Psoas muscle (tissue), 8 donors: ENCODE results near the gene FXYD5. TPM values are rescaled to one million over a fixed set of nuclear protein-coding genes. Genes with fewer than 3 reads are reported as not detected.

Experiments
- ATAC-seq, 4 donors: fragments of 200-7000 bp; cut with Tn5 transposase; one replicate each; pipeline ENCODE4 v1.9.1; 2020; ENCODE audit warnings: moderate library complexity in 3 of 4, mild to moderate bottlenecking in 2 of 4
- DNase-seq, 2 donors: peaks; one replicate each; pipeline ENCODE4 v3.0.0-alpha.2; 2020
- H3K27ac ChIP-seq: fragments of 200-600 bp; one replicate; pipeline ENCODE4 v1.8.0; 2022
- H3K27me3 ChIP-seq, 3 donors: fragments of 200-600 bp in 1 of 3; one replicate each; pipeline versions ENCODE4 v1.6.1 to v1.8.0; 2013 to 2022; ENCODE audit warnings: low read length in 2 of 3, mild to moderate bottlenecking in 2 of 3, moderate library complexity in 1 of 3; ENCODE audit not compliant: insufficient read depth in 3 of 3
- H3K36me3 ChIP-seq, 2 donors: fragments of 200-600 bp in 1 of 2; one replicate each; pipeline versions ENCODE4 v1.6.1 to v1.8.0; 2013 to 2022; ENCODE audit warnings: low read depth in 1 of 2, mild to moderate bottlenecking in 1 of 2, moderate library complexity in 1 of 2; ENCODE audit not compliant: insufficient read depth in 1 of 2
- H3K4me1 ChIP-seq: fragments of 200-600 bp; one replicate; pipeline ENCODE4 v1.8.0; 2022
- H3K4me3 ChIP-seq: fragments of 200-600 bp; one replicate; pipeline ENCODE4 v1.8.0; 2022; ENCODE audit warnings: mild to moderate bottlenecking
- H3K9me3 ChIP-seq: fragments of 200-600 bp; one replicate; pipeline ENCODE4 v1.8.0; 2022
- WGBS, 3 donors: extraction: QIAGEN DNeasy Blood & Tissue Kit; methylation state at CpG; one replicate each; pipeline versions ENCODE4 v1.1.6 to v1.1.7; 2013; 5-methylcytosine and 5-hydroxymethylcytosine counted together
- intact Hi-C, 2 donors: fragments of 100-400 bp; cut with DNase I; formaldehyde crosslinking; loops; one replicate each; pipeline versions ENCODE4 v1.11.0 to v1.14.2; 2022
- polyA plus RNA-seq, 3 donors: library from polyadenylated mRNA; stranded (reverse); fragments of 200-250 nt; gene quantifications; one replicate each; pipeline ENCODE4 v1.2.3, GENCODE V29; 2013
- total RNA-seq, 4 donors: library from RNA; stranded (reverse); fragmentation: NEBNext Ultra II Directional in 2 of 4; extraction: Animal tissue kit (Norgen Biotek cat#: 25700) in 2 of 4; gene quantifications; one replicate each; pipeline versions ENCODE4 v1.2.1 to v1.2.4, GENCODE V29; 2021 to 2023
- TF ChIP-seq, protein P1 (sequence below): fragments of 200-600 bp; IDR thresholded peaks from one replicate; pipeline ENCODE4 v1.8.0; 2022; ENCODE audit warnings: antibody characterized with exemption
- donor health status: healthy with polysubstance abuse.
- donor health status: DM: no; HTN: no; CAD: no; lungs with moderate emphysema.
- donor health status: Bipolar disorder and iron deficiency.
- donor health status: healthy.
- donor health status: DM: yes; HTN: yes; CAD: no.
- donor health status: DM: no; HTN: no; CAD: no.
- donor health status: DM: no; HTN: no; CAD: no.
- donor health status: DM: yes; HTN: yes; CAD: no.

FXYD5 gene
- total and polyA plus RNA-seq, 7 donors: 6.4 to 19.1 (median 11.5) TPM

DNA sequence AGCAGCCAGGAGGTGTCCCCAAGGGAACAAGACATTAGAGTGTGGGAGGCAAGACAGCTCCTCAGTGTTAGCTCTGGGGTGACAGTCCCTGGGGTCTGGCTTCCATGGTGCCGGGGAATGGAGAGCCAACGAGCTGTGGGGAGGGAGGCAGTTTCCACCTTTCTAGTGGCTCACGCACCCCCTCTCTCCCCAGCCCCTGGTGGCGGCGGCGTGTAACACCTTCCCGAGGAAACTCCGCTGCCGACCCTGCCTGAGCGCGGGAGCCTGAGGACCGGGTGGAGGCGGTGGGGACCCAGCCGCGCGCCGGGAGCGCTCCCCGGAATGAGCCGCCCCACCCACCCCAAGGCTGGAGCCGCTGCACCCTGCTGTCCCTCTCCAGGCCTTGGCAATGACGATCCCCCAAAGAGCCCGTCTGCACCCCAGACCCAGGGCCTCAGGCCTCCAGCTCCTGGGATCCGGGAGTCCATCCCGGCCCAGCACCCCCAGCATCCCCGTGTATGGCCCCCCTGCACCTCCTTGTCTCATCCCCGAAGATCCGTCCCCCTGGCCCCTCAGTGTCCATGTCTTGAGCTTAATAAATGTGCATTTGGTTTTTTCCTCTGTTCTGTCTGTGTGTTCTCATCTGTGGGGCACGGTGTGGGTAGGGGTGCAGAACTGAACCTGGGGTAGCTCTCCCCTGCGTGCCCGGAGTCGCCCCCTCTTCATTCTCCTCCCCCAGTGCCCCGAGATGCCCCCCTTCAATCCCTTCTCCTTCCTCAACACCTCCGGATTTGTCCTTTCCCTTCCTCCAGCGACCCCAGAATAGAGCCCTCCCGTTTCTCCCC, 622 bp upstream of the FXYD5 start:
- intact Hi-C loops: no loop called here
- Histone ChIP-seq H3K9me3 (no peaks in the 10 kb centered on the region), H3K27ac (no peak overlapping the region), H3K4me3 (peak overlapping the region; percentile 63), H3K36me3 (peaks cover 0 to 8% of the 10 kb centered on the region in 2 donors), H3K27me3 (peaks cover 0 to 41% (median 20%) of the 10 kb centered on the region in 3 donors), H3K4me1 (no peaks in the 10 kb centered on the region)
- TF ChIP-seq, protein P1, sequence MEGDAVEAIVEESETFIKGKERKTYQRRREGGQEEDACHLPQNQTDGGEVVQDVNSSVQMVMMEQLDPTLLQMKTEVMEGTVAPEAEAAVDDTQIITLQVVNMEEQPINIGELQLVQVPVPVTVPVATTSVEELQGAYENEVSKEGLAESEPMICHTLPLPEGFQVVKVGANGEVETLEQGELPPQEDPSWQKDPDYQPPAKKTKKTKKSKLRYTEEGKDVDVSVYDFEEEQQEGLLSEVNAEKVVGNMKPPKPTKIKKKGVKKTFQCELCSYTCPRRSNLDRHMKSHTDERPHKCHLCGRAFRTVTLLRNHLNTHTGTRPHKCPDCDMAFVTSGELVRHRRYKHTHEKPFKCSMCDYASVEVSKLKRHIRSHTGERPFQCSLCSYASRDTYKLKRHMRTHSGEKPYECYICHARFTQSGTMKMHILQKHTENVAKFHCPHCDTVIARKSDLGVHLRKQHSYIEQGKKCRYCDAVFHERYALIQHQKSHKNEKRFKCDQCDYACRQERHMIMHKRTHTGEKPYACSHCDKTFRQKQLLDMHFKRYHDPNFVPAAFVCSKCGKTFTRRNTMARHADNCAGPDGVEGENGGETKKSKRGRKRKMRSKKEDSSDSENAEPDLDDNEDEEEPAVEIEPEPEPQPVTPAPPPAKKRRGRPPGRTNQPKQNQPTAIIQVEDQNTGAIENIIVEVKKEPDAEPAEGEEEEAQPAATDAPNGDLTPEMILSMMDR: peak; percentile 31
- DNase-seq (peak; percentile 44 to 65), ATAC-seq (peak in 3 of 4 donors; percentile 36 to 43 (median 38))
- WGBS, 3 donors: 1 to 2% (median 1%) methylated on average over 33 to 36 of the region's 36 CpGs

DNA sequence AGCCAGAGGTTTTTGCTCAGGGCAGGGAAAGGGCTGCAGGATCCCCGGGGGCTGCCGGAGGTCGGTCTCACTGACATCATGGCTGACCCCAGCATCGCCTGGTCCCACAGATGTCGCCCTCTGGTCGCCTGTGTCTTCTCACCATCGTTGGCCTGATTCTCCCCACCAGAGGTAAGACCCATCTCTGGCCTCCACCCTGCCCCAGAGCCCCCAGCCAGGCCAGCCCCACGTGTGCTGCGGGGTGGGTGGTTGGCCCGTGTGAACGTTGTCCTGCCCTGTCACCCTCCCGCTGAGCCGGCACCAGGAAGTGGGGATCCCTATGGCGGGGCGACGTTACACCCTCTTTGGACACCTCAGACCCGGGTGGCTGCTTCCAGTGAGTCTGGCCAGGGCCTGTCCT, 906 bp downstream of the FXYD5 start:
- 9 to 12% (median 11%) methylated on average over 17 of the region's 17 CpGs for WGBS, 3 donors
- no peak overlapping the region for H3K27ac ChIP-seq
- peak overlapping the region; percentile 63 for H3K4me3 ChIP-seq
- H3K9me3 ChIP-seq: no peaks in the 10 kb centered on the region
- DNase-seq (no peak), ATAC-seq (peak in 1 of 4 donors; percentile 6)
- intact Hi-C loops: no loop called here
- no peaks in the 10 kb centered on the region for H3K4me1 ChIP-seq
- TF ChIP-seq, protein P1: no peak
- peaks cover 0 to 41% (median 20%) of the 10 kb centered on the region in 3 donors for H3K27me3 ChIP-seq
- peaks cover 0 to 14% of the 10 kb centered on the region in 2 donors for H3K36me3 ChIP-seq

DNA sequence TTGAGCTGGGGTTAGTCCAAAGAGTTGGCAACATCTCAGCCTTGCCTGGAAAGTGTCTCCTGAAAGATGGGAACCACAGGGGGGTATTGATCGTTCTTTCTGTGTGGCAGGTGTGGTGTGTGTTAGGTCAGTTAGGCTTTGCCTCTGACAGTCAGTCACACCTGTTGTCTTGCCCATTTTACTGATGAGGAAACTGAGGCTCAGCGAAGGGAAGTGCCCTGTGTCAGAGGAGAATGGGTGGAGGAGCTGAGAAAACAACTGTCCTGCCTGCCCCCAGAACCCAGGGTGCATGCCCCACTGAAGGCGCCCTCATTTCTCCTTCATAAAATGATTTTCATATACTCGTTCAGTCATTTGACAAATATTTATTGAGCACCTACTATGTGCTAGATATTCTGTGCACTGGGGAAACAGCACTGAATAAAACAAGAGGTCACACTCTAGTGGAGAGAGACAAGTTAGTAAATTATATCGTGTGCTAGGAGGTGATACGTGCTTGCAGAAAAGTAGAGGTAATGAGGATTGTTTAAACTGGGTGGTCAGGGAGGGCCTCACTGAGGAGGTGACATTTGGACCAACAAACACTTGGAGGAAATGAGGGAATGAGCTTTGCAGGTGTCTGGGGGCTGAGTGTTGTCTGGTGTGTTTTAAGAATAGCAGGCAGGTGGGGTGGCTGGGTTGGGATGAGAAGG, 1.6 kb downstream of the FXYD5 start:
- DNase-seq (no peak), ATAC-seq (no peak)
- peak overlapping the region; percentile 63 for H3K4me3 ChIP-seq
- H3K4me1 ChIP-seq: no peaks in the 10 kb centered on the region
- H3K9me3 ChIP-seq: no peaks in the 10 kb centered on the region
- peaks cover 0 to 14% of the 10 kb centered on the region in 2 donors for H3K36me3 ChIP-seq
- H3K27ac ChIP-seq: no peak overlapping the region
- 77 to 91% (median 78%) methylated on average over 6 of the region's 6 CpGs for WGBS, 3 donors
- H3K27me3 ChIP-seq: peaks cover 0 to 39% (median 20%) of the 10 kb centered on the region in 3 donors
- TF ChIP-seq, protein P1: no peak
- intact Hi-C loops: no loop called here

DNA sequence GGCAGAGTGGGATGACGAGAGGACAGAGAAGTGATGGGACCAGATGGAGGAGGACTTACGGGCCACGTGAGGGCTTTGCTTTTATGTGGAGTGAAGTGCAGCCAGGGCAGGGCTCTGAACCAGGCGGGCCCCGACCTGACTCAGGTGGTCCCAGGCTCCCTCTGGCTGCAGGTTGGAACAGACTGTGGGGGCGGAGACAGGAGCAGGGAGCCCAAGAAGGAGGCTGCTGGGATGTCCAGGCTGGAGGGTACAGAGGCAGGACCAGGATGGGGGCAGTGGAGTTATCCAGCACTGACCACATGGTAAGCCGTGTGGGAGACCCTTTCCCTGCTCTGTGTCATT, 2.1 kb downstream of the FXYD5 start:
- TF ChIP-seq, protein P1: no peak
- Histone ChIP-seq H3K9me3 (no peaks in the 10 kb centered on the region), H3K27ac (no peak overlapping the region), H3K4me3 (no peak overlapping the region), H3K27me3 (peaks cover 0 to 37% (median 20%) of the 10 kb centered on the region in 3 donors), H3K36me3 (peaks cover 0 to 14% of the 10 kb centered on the region in 2 donors), H3K4me1 (no peaks in the 10 kb centered on the region)
- ATAC-seq: no peak
- intact Hi-C loops: no loop called here
- 50 to 64% (median 60%) methylated on average over 7 of the region's 7 CpGs for WGBS, 3 donors
- no peak for DNase-seq
